A549 treated with Hydrocortisone at 1 μM for 4 hours (cell line): ENCODE measurements around the gene UVSSA. TPM values are rescaled to one million over a fixed set of nuclear protein-coding genes. Genes with fewer than 3 reads are reported as not detected.

ENCODE experiments used
- total RNA-seq: library from RNA; stranded (reverse); fragments of 200-300 nt; extraction: Qiagen RNA extraction; gene quantifications from 5 replicates; pipeline ENCODE4 v1.2.3, GENCODE V29; 2022

Gene UVSSA
- 4.4 to 4.9 TPM (median 4.5 TPM) in 5 replicates for total RNA-seq

GRCh38 chr4:1346781-1347409, at the start of gene UVSSA:
UVSSA (plus strand) TSS chr4:1347208; CDS start chr4:1348092, 884 bp downstream.

GRCh38 chr4:1406394-1406980, 59.5 kb downstream of the UVSSA start, which contains the start of gene NKX1-1:
NKX1-1 (minus strand) TSS chr4:1406442; CDS start chr4:1406442, 0 bp downstream.

Other genes starting within 250 kb of the UVSSA start
- 1.4 to 2.8 TPM (median 2.4 TPM) in 5 replicates for gene RNF212, start 233.6 kb upstream of the UVSSA start, total RNA-seq
- gene SPON2, start 174.6 kb upstream of the UVSSA start, total RNA-seq: 0.31 to 1.0 TPM (median 0.39 TPM) in 5 replicates
- gene CTBP1, start 98.1 kb upstream of the UVSSA start, total RNA-seq: 77.7 to 93.8 TPM (median 82.9 TPM) in 5 replicates
- 57.3 to 62.4 TPM (median 61.3 TPM) in 5 replicates for gene MAEA, start 57.3 kb upstream of the UVSSA start, total RNA-seq
- not detected in 5 replicates for gene NKX1-1, start 59.2 kb downstream of the UVSSA start, total RNA-seq